Measurements from ENCODE around the gene XRN2.
"Not testable (repeated sequence)": the region's sequence is repeated elsewhere in the genome, so short reads cannot be mapped to it uniquely, and the experiment has no call there.

XRN2 gene

DNA sequence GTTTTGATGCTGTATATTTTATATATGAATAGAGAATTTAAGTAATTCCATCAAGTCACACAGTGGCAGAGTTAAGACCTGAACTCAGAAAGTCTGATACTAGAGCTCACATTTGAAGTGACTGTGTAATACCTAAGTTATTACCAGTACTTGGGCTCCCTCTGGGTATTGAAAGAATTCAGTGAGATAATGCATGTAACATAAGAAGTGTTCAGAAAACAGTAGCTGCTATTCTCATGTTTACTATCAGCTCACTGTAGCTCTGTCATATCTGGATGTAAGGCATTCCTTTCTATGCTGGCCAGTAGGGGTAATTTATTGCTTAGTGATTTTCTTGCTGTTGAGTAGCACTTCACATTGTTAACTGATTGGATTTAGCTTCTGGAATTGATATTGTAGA is 49.6 kb downstream of the XRN2 start:
- DNase-seq = no peak

DNA sequence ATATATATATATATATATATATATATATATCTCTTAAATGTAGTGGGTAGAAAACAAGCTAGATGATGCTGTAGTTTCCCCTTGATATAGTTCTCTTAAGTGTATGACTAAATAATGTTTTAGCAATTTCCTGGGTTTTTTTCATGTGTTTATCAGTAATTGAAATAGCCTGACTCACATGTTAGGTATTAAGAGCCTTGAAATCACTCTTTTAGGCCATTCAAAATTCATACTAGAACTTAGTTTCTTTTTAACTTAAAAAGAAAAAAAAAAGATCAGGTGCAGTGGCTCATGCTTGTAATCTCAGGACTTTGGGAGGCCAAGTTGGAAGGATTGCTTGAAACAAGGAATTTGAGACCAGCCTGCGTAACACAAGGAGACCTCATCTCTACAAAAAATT is 50.1 kb downstream of the XRN2 start:
- peak in 1 of 2 donors; percentile 22 for DNase-seq

DNA sequence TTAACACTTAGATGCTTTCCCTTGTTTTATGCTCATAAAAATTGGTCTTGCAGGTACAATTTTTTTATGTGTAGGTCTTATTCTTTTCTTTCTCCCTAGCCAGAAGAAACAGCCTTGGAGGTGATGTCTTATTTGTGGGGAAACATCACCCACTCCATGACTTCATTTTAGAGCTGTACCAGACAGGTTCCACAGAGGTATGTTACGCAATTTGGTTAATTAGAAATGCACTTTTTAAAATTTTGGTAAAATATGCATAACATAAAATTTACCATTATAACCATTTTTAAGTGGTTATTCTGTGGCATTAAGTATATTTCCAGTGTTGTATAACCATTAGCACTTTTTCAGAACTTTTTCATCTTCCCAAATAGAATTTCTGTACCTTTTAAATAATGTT is 52.9 kb downstream of the XRN2 start:
- no peak for DNase-seq

DNA sequence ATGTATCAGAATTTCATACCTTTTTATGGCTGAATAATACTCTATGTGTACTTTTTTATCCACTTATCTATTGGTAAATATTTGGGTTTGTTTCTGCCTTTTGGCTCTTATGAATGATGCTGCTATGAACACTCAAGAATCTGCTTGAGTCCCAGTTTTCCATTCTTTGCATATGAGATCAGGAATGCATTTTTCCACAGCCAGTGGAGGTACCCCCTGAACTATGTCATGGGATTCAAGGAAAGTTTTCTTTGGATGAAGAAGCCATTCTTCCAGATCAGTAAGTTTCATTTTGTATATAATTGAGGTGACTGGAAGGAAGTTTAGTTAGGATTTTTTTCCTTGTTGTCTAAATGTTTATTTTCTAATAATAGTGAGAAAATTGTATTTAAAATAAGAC is 53.3 kb downstream of the XRN2 start:
- DNase-seq = no peak

DNA sequence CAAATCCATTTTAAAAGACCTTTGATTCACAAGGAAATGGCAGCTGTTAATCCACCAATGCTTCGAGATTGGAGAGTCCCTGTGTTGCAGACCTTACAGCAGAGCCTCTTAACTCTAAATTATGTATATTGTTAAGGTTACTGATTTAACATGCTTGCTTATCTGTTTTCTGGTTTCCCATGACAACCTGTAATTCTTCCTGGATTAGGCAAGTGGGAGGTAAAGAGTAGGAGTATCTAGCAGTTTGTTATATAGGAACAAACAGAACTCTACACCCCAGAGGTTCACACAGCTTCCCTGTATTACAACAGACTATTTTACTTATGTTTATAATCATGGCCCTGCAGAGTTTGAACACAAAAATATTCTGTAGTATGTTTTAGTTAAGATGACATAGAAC is 54.7 kb downstream of the XRN2 start:
- peak; percentile 46 to 50 for DNase-seq

DNA sequence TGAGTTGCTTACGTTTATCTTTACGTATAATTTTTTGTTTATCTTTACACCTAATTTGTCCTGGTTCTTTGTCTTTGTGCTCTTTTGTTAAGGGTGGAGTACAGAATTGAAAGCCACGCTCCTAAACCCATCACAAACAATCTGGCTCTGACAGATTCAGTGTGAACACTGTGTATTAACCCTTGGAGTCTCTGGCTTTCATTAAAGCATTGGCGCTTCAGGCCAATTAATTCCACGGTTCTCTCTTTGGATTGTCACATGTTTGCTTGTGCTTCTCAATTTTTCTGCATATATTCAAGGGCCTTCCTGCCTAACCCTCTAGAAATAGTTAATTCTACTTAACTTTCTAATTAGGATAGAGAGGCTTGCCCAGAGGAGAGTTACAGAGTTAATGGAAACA is 55.6 kb downstream of the XRN2 start:
- DNase-seq = no peak

DNA sequence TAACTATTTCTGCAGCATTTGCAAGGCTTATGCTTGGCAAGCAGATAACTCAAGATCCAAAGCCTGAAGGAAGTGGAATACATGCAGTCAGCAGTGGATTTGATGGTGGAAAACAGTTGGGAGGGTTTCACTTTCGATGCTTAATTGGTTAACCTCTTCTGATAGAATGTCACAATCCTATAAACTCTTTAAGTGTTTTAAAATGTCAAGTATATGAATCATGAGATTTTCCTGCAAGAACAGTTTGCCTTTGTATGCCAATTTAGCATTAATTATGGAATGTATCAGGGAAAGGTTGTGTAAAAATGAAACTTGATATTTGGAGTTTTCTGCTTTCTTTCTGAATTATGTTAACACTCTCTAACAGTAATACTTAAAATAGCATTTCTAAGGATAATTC is 57.6 kb downstream of the XRN2 start:
- DNase-seq = peak; percentile 24 to 30

DNA sequence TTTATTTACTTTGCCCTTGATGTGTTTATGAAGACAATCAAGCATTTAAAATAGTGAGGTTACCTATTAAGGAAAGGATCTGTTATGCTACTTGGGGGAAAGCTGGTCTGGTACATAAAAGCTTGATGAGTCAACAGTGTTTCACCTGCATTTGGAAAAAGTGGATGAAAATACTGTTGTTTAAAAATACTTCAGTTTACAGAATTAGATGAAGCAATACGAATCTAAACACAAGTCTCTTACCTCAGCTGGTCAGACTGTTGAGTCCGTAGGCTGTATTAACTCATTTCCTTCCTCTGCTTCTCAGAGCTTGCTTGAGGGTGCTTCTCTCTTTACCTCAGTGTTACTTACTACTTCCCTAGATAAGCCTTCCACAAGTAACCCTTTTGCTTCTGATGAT is 58.1 kb downstream of the XRN2 start:
- peak; percentile 84 to 85 for DNase-seq

DNA sequence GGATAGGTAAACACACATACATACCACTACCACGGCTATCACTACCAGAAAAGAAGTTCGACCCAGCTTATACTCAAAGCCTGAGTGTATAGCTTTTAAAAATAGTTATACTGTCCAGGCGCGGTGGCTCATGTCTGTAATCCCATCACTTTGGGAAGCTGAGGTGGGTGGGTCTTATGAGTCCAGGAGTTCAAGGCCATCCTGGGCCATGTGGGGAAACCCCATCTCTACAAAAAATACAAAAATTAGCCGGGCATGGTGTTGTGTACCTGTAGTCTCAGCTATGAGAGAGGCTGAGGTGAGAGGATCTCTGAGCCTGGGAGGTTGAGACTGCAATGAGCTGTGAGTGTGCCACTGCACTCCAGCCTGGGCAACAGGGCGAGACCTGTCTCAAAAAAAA is 61.3 kb downstream of the XRN2 start:
- no peak for DNase-seq

DNA sequence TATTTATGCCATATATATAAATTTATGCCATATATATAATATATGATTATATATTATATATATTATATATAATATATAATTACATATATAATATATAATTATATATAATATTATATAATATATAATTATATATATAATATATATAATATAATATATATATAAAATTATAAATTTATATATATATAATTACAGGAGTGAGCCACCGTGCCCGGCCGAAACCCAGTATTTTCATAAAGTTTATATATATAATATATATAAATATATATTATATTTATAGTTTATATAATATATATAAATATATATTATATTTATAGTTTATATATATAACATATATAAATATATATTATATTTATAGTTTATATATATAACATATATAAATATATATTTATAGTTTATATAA is 62.6 kb downstream of the XRN2 start:
- DNase-seq = no peak

DNA sequence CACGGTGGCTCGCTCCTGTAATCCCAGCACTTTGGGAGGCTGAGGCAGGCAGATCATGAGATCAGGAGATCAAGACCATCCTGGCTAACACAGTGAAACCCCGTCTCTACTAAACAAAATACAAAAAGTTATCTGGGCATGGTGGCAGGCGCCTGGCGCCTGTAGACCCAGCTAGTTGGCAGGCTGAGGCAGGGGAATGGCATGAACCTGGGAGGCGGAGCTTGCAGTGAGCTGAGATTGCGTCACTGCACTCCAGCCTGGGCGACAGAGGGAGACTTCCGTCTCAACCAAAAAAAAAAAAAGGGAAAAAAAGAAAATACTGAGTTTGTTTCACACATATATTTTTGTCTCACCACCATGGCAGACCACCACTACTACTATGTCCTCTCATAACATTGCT is 63.1 kb downstream of the XRN2 start:
- not testable (repeated sequence) for DNase-seq

DNA sequence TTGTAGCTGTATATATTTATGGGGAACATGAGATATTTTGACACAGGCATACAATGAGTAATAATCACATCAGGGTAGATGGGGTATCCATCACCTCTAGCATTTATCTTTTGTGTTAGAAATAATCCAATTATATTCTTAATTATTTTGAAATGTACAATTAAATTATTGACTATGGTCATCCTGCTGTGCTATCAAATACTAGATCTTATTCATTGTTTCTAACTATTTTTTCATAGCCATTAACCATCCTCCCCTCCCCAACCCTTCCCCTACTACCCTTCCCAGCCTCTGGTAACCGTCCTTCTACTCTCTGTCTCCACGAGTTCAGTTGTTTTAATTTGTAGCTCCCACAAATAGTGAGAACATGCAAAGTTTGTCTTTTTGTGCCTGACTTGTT is 65.7 kb downstream of the XRN2 start:
- no peak for DNase-seq

DNA sequence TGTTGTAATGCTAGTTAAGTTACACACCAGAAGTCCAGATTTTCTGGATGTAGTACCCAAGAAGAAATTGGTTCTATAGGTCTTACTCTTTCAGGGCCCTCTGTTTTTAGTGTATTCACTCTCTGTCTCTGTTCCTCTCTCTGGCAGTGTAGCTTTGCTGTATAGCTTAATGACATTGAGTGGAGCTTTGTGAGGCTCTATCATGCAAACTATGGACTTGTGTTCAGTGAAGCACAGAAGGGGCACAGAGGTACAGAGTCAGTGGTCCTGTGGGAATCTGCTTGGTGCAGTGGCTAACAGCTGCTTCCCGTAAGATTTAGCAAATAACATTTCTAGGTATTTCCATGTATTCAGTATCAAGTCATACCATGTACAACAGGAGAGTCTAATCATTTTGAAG is 68.1 kb downstream of the XRN2 start:
- no peak for DNase-seq

DNA sequence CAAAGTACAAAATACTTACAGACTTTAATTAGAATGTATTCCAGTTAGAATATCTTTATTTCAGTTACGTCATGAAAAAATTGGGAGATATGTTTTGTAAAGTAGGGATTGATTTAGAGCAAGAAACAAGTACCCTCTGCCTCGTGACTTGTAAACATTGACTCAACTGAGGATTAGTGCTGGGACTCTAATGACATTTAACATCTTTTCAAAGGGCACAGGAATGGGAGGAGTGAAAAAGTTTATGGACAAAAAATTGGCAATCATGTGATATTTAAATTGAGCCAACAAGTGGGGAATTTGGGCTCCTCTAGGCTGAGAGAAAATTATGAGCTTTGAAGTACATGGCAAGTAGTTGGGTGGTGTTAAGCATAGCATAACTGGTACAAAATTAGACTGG is 68.9 kb downstream of the XRN2 start:
- DNase-seq = no peak

DNA sequence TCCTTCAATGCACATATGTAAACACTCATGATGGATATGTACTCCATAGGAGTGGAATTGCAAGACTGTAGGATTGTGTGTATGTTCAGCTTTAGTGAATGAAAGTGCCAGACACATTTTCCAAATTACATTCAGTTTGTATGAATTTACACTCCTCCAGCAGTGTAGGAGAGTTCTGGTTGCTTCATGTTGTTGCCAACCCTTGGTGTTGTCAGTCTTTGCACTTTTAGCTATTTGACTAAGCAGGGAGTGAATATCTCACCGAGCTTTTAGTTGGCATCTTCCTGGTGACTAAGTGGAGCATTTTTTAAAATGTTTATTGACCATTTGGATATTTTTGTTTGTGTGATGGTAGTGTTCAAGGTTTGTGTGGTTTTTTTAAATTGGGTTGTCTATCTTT is 70.3 kb downstream of the XRN2 start:
- no peak for DNase-seq

DNA sequence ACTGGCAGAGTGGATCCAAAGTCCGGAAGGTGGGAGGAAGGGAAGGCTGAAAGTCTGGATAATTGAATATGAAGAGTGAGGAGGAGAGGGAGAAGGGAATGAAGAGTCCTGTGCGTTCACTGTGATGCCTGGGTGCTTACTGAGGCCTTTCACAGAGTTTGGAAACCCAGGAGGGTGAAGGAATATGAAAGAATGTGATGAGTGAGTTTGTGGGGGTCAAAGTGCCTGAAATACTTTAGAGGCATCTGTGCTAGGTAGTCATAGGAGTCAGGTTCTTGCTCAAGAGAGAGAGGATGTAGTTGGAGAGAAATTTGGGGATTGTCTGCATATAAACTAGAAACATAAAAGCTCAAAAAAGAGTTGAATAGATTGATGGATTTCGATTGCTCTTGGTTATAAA is 73.5 kb downstream of the XRN2 start:
- no peak for DNase-seq

DNA sequence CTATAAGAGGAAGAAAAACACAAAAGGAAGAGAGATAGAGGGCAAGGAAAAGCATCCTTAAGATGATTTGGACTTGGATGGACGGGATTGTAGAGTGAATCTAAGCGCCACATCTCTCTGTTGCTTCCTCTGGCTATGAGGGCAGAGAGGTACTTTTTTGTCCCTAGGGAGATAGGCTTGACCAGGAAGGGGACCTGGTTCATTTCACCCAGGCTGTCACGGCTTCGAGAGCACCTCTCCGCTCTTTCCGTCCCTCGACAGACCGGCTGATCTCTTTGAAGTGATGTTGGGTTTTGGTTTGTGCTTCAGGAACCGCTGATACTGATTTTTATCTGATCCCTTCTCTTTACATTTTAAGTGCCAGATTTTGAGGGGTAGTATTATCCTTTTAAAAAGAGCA is 74.6 kb downstream of the XRN2 start:
- DNase-seq = no peak

DNA sequence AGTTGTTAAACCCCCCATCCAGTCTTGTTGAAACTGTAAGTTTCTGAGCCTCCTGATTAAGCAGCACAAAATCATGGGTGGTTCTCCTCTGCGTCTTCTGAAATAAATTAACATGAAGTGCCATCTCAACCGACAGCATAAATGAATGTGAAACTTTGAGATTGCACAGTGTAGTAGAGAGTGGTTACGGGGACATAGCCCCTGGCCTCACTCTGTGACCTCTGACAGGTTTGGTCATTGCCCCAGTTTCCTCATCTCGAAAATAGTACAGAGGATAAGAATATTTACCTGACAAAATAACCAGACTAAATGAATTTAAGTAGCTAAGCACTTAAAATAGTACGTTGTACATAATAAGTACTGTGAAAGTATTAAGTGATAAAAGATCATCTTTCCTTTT is 75.1 kb downstream of the XRN2 start:
- DNase-seq = no peak

DNA sequence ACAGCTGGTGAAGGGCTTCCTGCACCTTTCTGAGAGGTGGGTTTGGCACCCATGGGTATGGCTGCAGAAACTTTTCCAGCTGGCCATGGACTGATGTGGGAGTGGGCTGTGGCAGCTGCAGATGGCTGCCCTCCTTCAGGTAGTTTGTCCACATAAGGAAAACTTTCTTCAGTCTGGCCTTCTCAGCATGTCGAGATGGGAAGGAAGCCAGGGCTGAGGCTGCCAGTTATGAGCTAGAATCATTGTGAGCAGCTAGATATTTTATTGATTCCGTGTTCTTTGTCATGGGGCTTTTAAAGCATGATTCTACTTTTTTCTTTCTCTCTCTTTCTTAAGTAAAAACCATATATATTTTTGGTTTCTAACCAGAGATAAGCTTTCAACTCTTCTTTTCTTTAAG is 77.6 kb downstream of the XRN2 start:
- no peak for DNase-seq

DNA sequence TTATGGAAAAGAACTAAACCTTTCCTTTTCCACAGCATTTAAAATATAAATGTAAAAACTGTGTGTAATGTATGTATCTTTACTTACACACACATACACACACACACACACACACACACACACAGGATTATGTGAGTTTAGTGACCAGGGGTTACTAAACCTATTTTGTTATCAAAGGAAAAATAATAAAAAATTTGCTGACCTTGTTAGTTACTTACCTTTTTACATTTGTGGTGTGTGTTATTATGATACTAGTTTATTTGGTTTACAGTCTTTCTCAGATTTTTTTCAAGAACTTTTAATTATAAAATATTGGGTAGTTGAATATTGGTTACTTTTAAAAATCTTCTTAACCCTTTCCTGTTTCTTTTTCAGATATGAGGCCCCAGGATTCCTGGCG is 78.5 kb downstream of the XRN2 start:
- no peak for DNase-seq

DNA sequence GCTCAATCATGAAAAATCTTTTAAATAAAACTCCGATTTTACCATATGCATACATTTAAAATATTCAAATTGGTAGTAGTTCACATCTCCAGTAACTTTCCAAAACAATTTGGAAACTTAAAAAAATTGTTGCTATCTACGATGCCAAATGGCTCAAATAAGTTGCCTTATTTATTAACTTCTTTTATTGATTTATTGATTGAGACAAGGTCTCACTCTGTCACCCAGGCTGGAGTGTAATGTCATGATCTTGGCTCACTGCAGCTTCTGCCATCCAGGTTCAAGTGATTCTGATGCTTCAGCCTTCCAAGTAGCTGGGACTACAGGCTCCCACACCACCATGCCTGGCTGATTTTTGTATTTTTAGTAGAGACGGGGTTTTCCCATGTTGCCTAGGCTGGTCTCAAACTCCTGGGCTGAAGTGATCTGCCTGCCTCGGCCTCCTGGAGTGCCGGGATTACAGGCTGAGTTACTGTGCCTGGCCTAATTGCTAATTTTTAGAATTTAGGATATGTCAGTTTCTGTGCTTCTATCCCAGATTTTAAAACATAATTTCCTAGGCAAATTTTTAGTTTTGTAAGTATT is 81.3 kb downstream of the XRN2 start:
- no peak for DNase-seq

DNA sequence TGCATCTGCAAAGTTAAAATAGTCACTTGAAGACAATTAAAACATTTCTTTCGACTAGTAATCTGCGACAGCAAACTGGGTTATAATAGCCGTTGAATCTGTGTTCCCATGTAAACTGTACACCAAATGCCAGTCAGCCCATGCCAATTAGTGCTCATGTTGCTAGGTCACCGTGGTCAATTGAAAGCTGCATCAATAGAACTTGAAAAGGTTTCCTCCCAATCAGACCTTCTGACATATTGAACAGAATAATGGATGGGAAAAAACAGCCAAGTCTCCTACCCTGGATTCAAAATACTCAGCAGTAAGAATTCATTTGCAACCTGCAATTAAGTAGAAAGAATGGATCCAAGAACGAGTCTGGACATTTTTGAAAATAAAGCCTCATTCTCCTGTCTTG is 83.0 kb downstream of the XRN2 start:
- no peak for DNase-seq

DNA sequence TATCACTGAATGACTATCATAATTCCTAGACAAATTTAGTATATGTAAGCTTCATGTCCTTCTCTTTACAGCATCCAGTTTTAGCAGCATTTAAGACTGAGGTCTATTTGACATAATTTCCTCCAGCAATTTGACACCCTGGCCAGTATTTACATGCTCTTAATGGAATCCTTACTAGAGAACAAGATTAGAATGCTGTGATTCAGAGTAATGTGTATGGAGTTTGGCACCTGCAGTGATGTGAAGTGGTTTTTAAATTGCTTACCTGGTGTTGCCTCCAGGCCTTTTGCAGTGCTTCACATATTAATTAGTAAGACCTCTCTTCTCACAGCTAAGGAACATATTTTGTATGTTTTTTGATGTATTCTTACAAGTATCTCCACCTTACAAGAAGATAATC is 84.4 kb downstream of the XRN2 start:
- DNase-seq = no peak

DNA sequence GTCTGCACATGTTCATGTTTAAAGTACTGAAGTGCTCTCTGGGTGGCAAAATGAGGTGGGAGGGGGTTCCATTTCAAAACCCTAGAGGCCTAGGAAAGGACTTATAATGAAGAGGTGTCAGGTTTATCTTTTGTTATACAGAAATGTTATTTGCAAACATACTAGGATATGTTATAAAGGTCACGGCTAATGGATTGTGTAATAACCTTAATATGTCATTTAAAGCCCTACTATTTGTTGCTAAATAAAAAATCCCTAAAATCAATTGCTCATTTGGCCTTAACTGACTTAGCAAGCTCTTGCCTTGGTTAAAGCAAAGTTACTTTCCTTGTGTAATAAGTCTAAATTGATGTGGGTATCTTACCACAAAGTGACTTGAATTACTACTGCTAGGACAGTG is 85.4 kb downstream of the XRN2 start:
- no peak for DNase-seq

DNA sequence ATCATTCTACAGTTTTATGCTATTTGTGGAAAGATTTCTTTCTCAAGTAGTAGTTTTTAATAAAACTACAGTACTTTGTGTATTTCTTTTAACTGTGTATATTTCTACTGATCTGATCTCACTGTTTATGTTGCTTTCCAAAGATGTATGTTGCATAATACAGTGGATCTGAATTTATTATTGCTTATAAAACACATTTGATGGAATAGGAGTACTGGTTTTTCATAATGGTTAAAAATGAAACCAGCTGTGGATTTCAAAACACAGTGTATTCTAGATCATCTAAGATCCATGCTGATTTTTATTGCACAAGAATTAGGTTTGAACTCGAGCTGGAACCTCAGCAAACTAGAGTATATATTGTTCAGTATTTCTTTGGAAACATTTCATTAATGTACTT is 86.2 kb downstream of the XRN2 start:
- no peak for DNase-seq

DNA sequence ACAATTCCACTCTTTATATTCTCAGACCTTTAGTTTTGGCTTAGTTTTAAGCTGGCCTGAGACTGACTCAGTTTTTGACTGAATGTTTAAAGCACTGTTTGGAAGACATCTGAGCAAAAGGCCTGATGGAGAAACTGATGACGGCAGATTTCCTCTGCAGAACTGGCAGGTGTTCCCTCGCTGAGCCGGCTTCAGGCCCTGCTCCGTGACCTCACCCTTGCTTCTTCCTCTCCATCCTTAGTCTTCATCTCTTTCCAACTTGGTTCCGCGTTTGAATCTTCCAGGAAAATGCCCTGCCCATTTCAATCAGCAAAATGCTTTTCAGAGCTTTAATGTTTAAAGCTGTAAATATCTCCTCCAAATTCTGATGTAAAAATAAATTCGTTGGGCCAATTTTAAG is 87.6 kb downstream of the XRN2 start:
- no peak for DNase-seq
